Measurements from ENCODE around the gene NUB1. TPM values are rescaled to one million over a fixed set of nuclear protein-coding genes. Genes with fewer than 3 reads are reported as not detected.

Gene NUB1
- 10 to 100 TPM; 27.9 to 51.1 (median 39.1) TPM for total RNA-seq

- H3K27me3 ChIP-seq: no peaks in the 10 kb centered on the region
- no peaks in the 10 kb centered on the region for H3K9me3 ChIP-seq
- peak within 1 kb of the TSS; percentile 54 to 94 for H3K4me3 ChIP-seq
- H3K36me3 ChIP-seq: no peaks in the 10 kb centered on the region
- TF ChIP-seq CTCF (IDR thresholded peaks at IDR 0.05) (peak in 1 of 4 experiments; percentile 24), POLR2A (IDR thresholded peaks at IDR 0.05) (peak; percentile 42 to 74)
- intact Hi-C loops (cut with DNase I; ENCODE audit: low total_unique reads): no loop called here
- H3K4me1 ChIP-seq: peaks cover 7 to 9% of the 10 kb centered on the region in 2 donors
- DNase-seq: peak; percentile 89 to 94
- peak within 1 kb of the TSS; percentile 76 to 81 for H3K27ac ChIP-seq
Measured at GRCh38 chr7:151341357-151342101, at the start of gene NUB1. TSS of gene NUB1 (plus strand) at chr7:151341812. CDS start at chr7:151345350, 3,538 bp downstream.

GRCh38 chr7:151292850-151293249 is 48.8 kb upstream of the NUB1 start:
- no peak for DNase-seq
- intact Hi-C loops (cut with DNase I; ENCODE audit: low total_unique reads): no loop called here

GRCh38 chr7:151296202-151296992 is 45.2 kb upstream of the NUB1 start:
- no peaks in the 10 kb centered on the region for H3K9me3 ChIP-seq
- H3K27ac ChIP-seq: no peak overlapping the region
- DNase-seq: no peak
- H3K36me3 ChIP-seq: no peaks in the 10 kb centered on the region
- no peaks in the 10 kb centered on the region for H3K27me3 ChIP-seq
- H3K4me3 ChIP-seq: no peak overlapping the region
- intact Hi-C loops (cut with DNase I; ENCODE audit: low total_unique reads): no loop called here
- no peak for TF ChIP-seq CTCF (IDR thresholded peaks at IDR 0.05)
- no peak for TF ChIP-seq POLR2A (IDR thresholded peaks at IDR 0.05)
- no peaks in the 10 kb centered on the region for H3K4me1 ChIP-seq

More at GRCh38 chr7:151292850-151293249, 48.8 kb upstream of the NUB1 start:
- no peaks in the 10 kb centered on the region for H3K9me3 ChIP-seq
- H3K27me3 ChIP-seq: no peaks in the 10 kb centered on the region
- H3K4me1 ChIP-seq: no peaks in the 10 kb centered on the region
- no peaks in the 10 kb centered on the region for H3K36me3 ChIP-seq
- TF ChIP-seq POLR2A (IDR thresholded peaks at IDR 0.05) (no peak), CTCF (IDR thresholded peaks at IDR 0.05) (no peak)
- H3K4me3 ChIP-seq: no peak overlapping the region
- H3K27ac ChIP-seq: no peak overlapping the region

GRCh38 chr7:151298765-151299164 is 42.8 kb upstream of the NUB1 start:
- intact Hi-C loops (cut with DNase I; ENCODE audit: low total_unique reads): no loop called here
- H3K27ac ChIP-seq: no peak overlapping the region

More at GRCh38 chr7:151298765-151299164, 42.8 kb upstream of the NUB1 start:
- TF ChIP-seq CTCF (IDR thresholded peaks at IDR 0.05): no peak
- no peak for TF ChIP-seq POLR2A (IDR thresholded peaks at IDR 0.05)
- H3K36me3 ChIP-seq: no peaks in the 10 kb centered on the region
- peaks cover 0 to 2% of the 10 kb centered on the region in 2 donors for H3K27me3 ChIP-seq
- no peak for DNase-seq
- no peaks in the 10 kb centered on the region for H3K9me3 ChIP-seq
- no peak overlapping the region for H3K4me3 ChIP-seq
- no peaks in the 10 kb centered on the region for H3K4me1 ChIP-seq
